NCI-H2171 (cell line): ENCODE data around the gene PTGES3.
"Not testable (repeated sequence)": the region's sequence is repeated elsewhere in the genome, so short reads cannot be mapped to it uniquely, and the experiment has no call there.

ENCODE experiments used
- DNase-seq: peaks from one replicate; lab custom pipeline; 2025; lab: John Stamatoyannopoulos, UW

Gene PTGES3

DNA sequence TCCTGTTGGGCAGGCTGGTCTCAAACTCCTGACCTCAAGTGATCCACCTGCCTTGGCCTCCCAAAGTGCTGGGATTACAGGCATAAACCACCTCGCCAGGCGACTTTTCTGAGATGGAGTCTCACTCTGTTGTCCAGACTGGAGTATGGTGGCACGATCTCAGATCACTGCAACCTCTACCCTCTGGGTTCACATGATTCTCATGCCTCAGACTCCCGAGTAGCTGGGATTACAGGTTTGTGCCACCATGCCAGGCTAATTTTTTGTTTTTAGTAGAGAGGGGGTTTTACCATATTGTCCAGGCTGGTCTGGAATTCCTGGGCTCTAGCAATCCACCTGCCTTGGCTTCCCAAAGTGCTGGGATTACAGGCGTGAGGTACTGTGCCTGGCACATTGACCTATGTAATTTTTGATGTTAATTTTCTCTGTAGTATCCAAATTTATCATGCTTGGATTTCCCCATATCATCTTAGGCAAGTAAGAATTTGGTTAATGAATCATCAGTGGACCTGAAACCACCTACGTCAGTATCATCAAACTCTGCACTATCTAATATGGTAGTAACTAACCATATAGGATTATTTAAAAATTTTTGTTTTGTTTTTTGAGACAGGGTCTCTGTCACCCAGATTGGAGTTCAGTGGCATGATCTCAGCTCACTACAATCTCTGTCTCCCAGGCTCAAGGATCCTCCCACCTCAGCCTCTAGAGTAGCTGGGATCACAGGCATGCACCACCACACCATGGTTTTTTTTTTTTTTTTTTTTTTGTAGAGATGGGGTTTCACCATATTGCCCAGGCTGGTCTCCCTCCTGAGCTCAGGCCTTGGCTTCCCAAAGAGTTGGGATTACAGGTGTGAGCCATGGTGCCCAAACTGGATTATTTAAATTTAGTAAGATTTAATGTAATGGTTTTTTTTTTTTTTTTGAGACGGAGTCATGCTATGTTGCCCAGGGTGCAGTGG, 30.4 kb downstream of the PTGES3 start:
- no peak for DNase-seq

DNA sequence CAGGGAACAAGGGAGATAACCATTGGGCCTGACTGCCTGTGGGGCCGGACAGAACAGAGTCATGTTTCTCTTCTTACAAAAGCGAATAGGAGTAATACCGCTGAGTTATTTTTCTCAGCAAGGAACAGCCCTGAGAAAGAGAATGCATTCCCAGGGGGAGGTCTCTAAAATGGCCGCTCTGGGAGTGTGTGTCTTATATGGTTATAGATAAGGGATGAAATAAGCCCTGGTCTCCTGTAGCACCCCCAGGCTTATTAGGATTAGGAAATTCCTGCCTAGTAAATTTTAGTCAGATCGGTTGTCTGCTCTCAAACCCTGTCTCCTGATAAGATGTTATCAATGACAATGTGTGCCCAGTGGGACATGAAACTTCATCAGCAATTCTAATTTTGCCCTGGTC, 34.3 kb downstream of the PTGES3 start:
- DNase-seq, result not testable (repeated sequence)

- not testable (repeated sequence) for DNase-seq
Observed at GRCh38 chr12:56648023-56648422, 40.1 kb downstream of the PTGES3 start.

DNA sequence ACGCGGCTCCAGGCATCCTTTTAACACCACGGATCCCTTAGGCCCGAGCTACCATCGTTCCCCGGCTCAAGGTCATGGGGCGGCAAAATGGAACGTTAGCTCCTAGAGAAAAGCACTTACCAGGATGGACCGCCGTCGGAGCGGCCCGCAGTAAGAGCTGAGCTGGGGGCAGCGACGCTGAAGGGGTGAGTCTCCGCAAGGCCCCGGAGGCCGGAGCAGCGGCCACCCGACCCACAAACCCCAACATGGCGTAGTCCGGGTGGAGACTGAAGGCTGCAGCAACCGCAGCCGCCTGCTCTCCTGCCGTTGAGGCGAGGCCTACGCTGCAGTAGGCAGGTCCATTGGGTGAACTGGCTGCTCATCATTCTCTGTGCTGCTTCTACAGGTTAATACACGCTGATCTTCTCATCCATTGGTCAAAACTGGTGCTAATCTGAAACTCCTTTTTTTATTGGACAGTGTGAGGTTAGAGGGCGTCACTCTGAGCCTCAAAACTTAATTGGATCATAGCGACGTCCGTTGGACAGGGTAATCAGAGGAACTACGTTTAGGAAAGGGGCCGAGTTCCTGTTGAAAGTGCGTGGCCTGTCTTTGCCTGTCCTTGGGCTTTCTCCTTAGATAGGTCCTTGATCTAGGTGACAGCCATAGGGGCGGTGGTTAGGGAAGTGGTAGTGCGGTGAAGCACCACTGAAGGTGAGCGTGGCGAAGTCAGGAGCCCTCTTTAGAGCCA, 42.2 kb downstream of the PTGES3 start, which contains the start of gene ATP5F1B:
ATP5F1B (minus strand) TSS at position 268 of the 730 bp plus-strand sequence; CDS start at position 247, 21 bp downstream.
- DNase-seq, result peak; percentile 97

GRCh38 chr12:56645201-56645716, 42.8 kb downstream of the PTGES3 start:
- DNase-seq, result no peak

DNA sequence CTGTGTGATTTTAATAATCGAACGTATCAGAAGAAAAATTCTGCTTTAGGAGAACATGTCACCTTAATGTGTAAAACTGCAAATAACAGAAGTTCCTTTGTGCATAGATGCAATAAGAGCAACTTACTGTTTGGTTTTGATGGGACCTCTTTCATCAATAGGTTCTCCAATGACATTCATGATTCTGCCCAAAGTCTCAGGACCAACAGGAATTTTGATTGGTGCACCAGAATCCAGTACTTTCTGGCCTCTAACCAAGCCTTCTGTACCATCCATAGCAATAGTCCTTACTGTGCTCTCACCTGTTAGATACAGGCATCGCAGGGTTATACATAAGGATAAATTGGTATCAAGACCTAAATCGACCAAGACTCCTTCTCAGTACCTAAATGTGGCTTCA, 43.4 kb downstream of the PTGES3 start:
- DNase-seq, result no peak

DNA sequence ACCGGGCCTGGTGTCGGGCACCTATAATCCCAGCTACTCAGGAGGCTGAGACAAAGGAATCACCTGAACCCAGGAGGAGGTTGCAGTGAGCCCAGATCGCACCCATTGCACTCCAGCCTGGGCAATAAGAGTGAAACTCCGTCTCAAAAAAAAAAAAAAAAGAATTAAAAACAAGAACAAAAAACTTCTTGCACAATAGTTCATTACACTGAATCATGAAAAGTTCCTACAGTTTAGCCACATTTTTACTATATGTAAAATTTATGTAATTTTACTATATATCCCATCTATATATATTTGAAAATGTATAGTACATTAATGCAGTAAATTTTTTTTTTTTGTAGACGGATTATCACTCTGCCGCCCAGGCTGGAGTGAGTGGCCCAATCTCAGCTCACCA, 46.9 kb downstream of the PTGES3 start:
- DNase-seq, result no peak

DNA sequence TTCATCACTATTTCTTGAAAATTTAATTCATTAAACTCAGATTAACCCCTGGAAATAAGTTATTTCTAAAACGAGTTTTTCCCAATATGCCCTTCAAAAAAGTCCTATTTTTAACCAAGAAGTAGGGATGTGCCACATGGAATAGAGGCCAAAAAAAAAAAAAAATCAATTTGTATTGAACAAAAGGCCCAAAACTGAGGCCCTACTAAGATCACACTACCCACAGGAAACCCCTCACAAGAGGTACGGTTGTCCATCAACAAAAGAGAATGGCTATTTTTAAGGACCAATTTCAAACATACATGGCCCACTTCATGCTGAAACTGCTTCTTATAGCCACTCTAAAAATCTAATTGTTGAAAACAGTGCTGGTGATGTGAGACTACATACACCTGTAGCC, 50.5 kb downstream of the PTGES3 start:
- DNase-seq, result no peak

DNA sequence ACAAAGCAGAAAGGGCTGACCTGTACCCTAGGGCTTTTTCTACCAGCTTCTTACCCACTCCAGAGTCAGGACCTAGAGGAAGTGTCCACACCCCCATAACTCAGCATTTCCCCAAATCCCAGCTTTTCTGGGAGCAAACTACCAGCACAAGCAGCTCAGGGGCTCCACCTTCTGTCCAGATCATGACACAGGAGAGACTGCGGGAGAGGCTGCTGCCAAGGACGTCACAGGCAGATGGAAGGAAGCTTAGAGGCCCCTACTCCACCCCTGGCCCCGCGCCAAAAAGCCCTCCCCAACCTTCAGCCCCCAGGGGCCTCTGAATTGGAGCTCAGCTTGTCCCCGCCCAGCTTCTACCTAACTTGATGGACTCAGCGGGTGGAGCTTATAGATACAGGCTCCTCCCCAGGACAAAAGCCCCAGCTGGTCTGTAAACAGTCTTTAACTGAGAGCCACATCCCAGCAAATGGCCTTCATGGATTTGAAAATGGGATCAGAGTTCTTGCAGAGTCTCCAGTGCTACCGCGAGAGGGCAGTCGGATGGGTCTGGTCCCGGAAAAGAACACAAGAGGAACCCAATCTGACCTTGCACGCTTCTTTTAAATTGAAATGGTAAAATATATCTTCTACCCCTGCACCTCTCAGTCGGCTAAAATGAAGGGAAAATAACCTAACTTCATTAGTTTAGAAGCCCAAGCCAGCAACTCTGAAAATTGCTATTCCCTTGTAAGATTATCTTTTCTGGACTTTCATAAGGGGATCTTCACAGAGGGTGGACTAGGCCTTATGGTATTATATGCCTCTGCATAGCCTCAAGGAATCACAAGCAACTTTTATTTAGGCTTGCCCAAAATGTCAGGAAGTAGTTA, 51.2 kb downstream of the PTGES3 start:
- peak; percentile 99 for DNase-seq

DNA sequence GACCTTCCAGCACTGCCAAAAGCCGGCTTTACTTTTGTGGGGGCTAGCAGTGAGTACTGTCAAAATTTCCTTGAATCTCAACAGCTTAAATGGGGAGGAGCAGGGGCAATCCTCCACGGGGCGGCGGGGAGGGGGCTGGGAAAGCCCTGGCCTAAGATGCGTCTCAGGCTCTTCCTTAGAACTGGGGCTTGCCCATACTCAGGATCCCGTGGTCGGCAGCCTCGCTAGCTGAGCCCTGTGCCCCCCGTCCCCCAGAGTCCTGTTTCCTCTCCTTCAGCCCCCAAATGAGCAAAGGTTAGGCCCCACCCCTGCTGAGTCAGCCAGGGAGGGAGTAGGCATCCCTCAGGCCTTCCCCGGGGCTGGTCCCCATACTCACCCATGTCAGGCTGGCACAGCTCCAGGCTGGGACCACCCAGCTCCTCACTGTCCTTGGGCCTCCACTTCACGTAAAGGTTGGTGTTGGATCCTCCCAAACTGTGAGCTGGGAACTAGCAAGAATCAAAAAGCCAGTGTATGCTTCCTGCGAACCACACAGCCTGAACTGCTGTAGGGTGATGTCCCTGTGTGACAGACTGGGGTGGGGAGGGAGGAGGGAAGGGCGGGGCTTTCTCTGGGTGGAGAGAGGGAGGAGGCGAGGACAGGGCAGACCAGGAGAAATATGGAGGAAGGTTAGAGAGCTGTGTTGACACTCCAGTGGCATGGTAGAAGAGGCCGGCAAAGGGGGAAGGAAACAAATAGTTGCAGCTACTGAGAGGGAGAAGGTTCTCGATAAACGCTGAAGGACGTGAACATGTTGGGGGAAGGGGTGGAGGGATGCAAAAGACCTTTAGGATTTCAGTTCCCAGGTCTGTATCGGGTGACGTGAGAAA, 52.0 kb downstream of the PTGES3 start:
- DNase-seq, result peak; percentile 73

GRCh38 chr12:56634837-56635791, 53.0 kb downstream of the PTGES3 start:
- DNase-seq, result peak; percentile 77

- DNase-seq, result peak; percentile 60
Observed at GRCh38 chr12:56634242-56634836, 53.7 kb downstream of the PTGES3 start.

- no peak for DNase-seq
Observed at GRCh38 chr12:56633468-56634241, 54.4 kb downstream of the PTGES3 start.

GRCh38 chr12:56632701-56633467, 55.2 kb downstream of the PTGES3 start:
- no peak for DNase-seq

DNA sequence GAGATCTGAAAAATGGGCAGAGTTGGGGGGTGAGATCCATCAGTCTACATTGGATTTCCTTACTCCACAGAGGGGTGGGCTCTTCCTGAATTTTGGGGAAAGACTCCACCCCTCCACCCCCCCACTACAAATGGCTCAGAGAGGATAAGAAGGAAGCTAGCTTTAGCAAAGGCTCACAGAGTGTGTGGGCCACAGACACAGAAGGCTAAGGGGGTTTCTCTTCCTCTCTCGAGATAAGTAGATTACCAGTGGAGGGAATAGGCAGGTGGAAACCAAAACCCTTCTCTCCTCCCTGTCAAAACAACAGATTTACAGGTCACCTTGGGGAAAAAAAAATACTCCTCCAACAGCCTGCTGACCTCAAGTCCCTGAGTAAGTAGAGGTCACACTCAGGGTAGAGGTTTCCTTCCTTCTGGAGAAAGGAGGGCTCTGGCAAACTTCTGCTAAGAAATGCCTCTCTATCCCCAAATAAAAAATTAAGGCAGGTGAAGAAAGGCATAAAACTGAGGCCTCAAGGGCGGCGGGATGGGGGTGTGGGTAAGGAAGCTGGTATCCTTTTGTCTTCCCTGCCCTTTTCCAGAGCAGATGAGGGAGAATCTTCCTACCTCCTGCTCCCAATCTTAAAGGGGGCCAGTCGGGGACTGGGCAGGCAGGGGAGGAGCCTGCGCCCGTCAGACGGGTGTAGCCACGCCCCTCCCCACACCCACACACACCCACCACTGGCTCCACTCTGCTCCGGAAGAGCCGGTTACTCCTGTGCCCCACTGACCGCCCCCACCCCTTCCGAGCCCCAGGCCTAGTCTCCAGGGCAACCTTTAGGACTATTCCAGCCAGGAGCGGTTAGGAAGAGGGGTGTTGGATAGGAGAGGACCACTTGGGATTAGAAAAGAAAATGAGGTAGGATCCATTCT, 56.0 kb downstream of the PTGES3 start:
- no peak for DNase-seq

- peak; percentile 79 for DNase-seq
Observed at GRCh38 chr12:56630180-56630632, 57.9 kb downstream of the PTGES3 start, which contains the start of gene BAZ2A. TSS of gene BAZ2A (minus strand) at chr12:56630326. CDS start at chr12:56617530, 12,796 bp downstream.
